Amniotic epithelial cell (primary cell): ENCODE data around the gene SETD1A.

Experiments used
- DNase-seq: peaks from one replicate; pipeline ENCODE4 v3.0.0-alpha.2; 2010; ENCODE audit warnings: low read depth

The SETD1A gene

DNA sequence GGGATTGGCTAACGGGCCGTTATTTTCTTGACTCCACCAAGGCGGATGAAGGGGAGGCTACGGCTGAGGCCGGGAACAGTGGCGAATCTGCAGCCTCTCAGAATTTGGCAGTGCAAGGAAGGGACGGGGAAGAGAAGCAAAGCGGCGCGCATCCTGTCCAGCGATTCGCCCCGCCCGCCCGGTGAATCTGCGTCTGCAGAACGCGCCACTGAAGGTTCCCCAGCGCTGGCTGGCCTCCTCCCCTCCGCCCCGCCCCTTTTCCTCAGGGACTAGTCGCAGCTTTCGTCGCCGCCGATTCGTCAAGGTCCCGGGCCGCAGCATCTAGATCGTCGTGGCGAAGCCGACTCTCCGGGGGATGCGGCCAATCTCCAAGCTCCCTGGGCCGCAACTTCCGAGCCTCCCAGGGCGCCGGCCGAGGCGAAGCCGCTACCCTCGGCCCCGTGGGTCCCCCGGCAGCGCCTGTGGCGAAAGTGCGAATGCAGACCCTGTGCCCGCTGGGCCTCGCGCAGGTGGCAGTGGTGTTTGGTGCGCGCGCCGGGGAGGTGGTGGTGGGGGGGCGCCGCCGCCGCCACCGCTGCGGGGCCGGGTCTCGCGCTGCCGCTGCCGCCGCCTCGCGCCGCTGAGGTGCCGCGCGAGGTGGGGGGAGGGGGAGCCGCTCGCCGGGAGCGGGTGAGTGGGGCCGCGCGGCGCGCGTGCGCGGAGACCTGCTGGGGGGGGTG is at the start of gene SETD1A:
Gene SETD1A (plus strand): TSS at position 299 of the 719 bp plus-strand sequence. CDS start 978 bp downstream, outside the sequence.
- peak; percentile 94 for DNase-seq

DNA sequence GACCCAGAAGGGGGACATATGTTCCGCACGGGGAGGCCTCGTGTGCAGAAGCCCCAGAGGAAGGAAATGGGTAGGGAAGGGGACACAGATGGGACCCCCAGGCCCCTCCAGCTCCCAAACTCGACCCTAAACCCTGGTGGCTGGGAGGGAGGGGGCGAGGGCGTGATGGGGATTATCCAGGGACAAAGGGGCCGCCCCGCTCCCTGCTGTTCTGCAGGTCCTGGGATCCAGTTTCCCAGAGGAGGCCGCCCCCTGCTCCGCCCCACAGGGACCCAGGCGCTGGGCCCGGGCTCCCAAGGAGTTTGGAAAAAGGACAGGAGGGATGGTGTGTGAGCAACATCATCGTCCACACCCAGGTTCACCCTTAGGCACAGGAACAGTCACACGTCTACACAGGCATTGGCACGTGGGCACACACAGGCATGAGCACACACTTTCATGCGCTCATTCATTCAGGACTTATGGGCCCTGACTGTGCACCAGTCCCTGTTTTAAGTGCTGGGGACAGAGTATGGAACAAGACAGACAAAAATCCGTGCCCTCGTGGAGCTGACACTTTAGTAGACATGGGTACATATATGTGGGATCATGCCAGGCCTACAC is 47.0 kb upstream of the SETD1A start:
- no peak for DNase-seq

DNA sequence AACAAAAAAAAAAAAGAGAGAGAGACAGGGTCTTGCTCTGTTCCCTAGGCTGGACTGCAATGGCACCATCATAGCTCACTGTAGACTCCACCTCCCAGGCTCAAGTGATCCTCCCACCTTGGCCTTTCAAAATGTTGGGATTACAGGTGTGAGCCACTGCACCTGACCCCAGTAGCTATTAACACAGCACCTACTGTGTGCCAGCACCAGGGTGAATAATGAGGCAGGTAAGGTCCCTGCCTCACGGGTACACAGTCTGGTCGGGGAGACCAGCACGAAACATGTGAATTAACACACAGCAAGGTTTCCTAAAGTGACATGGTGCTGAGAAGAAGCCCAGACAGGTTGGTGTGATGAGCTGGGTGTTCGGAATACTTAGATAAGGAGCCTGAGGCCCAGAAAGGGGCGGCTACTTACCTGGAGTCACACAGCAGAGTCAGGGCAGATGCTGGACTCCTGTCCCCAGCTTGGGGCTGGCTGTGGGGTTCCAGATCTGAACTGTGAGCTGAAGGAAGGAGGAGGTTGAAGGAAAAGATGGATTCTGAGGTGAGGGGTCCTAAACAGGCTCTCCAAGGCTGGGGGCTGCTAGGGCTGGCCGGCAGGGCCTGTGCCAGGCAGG is 44.7 kb upstream of the SETD1A start:
- no peak for DNase-seq

DNA sequence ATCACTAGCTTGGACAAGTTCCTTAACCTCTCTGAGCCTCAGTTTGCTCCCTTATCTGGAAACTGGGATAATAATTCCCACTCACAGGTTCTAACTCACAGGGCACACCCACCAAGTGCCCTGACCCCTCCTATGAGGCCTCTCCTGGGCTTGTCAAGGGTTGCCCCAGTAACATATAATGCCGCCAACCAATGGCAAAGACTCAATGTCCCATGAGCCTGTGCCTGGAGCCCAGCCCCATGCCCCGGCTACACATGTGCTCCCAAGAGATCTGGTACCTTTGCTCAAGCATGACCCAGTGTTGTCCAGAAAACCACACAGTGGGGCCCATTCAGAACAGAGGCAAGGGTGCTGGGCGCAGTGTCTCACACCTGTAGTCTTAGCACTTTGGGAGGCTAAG is 42.7 kb upstream of the SETD1A start:
- no peak for DNase-seq

DNA sequence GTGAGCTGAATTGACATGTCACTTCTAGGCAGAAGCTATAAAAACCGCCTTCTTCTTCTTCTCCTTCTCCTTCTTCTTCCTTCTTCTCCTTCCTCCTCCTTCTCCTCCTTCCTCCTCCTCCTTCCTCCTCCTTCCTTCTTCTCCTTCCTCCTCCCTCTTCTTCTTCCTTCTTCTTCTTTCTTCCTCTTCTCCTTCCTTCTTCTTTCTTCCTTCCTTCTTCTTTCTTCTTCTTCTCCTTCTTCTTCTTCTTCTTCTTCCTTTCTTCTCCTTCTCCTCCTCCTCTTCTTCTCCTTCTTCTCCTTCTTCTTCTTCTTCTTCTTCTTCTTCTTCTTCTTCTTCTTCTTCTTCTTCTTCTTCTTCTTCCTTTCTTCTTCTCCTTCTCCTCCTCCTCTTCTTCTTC is 38.9 kb upstream of the SETD1A start:
- no peak for DNase-seq

DNA sequence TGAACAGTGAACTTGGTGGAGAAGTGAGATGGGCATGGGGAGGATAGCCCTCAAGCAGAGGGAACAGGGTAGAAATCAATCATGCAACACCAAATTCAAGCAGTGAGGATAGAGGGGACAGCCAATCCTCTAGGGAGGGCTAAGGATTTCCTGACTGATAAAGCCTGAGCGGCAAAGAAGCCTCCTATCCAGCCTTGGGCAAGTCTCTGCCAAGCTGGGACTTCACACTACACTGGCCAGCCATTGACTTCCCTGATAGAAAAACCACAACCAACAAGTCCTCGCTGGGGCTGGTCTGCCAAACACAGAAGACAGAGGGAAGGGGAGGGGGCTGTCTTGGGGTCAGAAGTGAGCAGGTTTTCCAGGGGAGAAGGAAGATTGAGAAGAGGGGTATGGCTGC is 36.7 kb upstream of the SETD1A start:
- no peak for DNase-seq

DNA sequence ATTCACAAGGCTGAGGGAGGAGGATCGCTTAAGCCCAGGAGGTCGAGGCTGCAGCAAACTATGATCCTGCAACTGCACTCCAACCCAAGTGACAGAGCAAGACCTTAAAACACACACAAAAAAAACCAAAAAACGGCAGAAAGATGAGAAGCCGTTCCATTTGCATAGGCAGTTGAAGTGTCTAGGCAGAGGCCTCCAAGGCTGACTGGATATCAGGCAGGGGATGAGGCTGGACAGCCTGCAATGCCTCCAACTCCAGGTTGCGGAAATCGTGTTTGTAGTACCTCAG is 36.2 kb upstream of the SETD1A start:
- DNase-seq = no peak

DNA sequence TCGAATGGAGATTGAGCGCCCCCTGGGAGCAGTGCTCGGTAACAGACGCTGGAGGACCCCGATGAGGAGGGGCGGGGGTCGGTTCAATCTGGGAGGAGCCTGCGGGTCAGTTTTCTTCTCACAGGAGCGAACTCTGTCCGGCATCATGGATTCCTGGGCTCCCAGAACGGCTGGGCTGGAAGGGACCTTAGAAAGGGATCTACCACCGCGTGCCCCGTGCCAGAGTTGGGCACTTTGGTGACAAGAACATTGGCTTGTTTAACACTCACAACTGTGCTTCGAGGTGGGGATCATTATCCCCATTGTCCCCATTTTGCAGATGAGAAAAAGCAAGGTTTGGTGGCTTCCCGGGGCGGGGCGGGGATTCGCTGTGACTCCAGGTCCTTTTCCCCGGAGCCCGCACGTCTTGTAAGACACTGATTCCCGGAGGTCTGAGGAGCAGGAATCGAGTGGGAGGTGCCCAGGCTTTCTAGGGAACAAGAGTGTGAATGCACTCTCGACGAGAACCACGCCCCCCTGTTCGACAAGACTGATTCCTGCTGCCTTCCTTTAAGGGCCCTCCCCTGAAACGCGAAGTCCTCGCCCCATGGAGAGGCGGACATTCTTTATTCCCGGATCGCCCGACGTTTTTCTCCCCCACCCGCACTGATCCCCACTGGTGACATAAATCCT is 35.7 kb upstream of the SETD1A start:
- DNase-seq = peak; percentile 91

DNA sequence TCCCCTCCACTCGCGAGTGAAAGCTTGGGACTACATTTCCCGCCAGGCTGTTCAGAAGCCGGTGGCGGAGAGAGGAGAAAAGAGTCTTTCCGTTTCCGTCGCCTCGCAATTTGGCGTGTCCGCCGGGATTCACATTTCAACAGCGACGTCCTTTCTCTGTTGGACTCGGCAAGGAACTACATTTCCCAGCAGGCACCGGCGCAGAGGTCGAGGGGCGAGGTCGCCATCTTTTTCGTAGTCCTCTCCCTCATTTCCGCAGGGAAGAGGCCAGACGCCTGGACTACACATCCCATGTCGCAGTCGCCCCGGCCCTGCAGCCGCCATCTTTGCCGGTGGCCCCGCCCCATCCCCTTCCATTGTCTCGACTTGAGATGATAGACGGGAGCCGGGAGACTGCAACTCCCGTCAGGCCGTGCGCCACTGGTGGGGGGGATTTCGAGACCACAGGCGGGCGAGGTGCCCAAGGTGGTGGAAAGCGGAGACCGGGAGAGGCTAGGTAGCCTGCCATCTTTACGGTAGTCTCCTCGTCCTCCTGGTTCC is 35.1 kb upstream of the SETD1A start:
- DNase-seq = peak; percentile 100

DNA sequence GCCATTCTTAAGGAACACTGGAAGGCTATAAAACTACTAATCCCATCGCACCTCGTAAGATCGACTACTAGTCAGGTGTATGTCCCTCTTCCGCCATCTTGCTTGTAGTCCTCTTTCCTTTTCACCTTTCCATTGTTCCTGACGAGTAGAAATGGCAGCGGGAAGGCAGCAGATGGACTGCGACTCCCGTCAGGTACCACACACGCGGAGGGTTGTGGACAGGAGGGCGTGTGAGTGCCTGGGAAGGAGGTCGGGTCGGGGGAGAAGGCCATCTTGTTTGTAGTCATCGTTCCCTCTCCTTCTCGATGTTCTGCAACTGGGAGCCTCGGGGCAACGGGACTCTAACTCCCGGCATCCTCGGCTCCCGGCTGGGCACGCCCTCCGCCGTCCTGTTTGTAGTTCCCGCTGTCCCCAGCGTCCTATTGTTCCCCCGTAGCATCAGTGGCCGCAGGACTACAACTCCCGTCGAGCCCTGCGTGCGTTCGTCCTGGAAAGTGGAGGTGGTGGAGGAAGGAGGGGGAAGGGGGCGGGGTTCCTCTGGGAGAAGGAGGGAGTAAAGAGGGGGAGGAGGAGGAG is 34.5 kb upstream of the SETD1A start:
- peak; percentile 100 for DNase-seq

DNA sequence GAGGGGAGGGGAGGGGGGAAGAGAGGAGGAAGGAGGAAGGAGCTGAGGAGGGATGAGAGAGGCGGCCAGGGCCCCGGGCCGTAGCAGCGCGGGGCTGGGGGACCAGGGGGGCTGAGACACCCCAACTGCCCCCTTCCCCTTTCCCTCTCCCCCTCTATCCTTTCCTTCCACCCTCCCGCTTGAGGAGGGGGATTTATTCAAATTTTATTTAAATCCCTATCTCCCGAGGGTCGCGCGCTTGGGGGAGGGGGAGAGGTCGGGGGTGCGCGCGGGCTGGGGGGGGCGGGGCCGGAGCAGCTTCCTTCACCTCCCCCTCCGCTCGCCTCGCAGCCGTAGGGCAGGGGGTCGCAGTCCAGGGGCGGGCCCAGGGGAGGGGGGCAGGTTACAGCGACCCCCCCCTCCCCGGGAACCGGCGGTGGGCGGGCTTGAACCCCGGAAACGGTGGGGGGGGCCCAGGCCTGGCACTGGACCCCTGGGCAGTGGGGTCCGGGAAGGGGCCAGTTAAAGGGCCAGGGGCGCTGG is 33.9 kb upstream of the SETD1A start, which contains the start of gene FBXL19:
Gene FBXL19 (plus strand): TSS at position 19 of the 522 bp plus-strand sequence. CDS start 2,183 bp downstream, outside the sequence.
- DNase-seq = no peak

DNA sequence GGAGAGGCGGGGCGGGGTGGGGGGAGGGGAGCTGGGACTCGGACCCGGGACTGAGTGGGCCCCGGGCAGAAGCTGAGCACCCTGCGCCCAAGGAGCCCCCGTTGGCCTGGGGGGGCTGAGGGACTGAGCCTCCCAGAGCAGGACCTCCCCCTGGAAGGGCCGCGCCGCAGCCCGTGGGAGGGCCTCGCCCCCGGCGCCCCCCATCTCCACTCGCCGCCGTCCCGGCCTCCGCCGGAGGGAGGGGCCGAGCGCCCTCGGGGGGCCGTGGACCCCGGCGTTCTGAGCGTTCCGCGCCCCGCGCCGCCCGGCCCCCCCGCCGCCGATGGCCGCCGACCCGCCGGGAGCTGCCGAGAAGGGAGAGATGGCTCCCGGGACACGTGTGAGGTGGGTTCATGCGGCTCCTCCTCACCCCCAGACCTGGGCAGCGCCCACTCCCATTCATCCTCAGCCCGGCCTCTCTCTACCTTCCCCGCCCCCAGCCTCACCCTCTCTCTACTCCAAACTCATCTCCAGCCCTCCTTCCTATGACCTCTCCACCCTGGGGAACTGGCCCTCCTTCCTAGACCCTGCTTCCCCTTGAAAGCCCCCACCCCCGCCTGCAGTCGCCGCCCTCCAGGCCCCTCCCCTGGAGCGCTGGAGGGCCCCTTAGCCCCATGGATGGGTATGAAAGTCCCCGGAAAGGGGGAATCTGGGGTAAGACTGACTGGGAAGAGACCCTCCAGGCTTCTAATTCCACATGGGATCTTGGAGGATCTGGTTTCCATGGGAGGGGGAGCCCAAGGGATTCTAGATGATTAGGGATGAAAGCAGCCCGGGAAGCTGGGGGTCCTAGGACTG is 33.3 kb upstream of the SETD1A start:
- no peak for DNase-seq

DNA sequence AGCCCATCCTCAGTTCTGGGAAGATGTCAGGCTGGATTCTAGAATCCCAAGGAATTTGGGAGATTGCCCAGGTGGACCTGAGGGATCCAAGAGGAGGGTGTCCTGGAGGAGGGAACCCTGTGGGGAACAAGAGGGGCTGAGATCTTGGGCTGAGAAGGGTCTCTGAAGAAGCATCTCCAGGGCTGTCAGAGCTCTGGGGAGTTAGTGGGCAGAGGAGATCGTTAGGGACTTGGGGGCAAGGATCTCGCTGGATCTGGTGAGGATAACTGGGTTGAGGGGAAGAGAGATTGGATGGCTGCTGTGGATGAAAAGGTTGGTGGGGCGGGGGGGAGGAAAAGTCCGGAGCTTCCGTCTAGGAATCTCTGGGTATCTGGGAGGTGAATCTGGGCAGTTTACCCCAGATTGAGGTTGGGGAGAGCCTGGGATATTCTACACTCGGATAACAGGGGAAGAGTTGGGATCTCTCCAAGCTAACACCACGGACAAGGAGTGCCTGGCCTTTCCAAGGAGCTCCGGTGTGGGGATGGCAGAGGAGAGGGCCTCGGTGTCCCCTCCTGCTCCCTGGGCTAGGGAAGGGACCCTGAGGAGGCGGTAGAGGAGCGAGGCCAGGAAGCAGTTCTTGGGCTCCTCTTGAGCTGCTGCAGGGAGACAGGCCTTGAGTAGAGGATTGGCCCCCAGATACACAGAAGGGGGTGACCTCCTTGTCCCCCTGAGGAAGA is 32.5 kb upstream of the SETD1A start:
- no peak for DNase-seq

DNA sequence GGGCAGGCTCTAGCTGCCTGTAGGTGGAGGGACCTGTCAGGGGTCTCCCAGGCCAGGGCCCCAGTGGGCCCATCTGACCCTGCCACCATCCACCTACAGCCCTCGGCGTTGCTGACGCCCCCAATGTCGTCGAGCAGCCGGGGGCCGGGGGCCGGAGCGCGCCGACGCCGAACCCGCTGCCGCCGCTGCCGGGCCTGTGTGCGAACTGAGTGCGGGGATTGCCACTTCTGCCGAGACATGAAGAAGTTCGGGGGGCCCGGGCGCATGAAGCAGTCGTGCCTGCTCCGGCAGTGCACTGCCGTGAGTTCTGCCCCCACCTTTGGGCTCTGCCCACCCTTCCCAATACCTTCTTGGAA is 31.9 kb upstream of the SETD1A start:
- DNase-seq = no peak

DNA sequence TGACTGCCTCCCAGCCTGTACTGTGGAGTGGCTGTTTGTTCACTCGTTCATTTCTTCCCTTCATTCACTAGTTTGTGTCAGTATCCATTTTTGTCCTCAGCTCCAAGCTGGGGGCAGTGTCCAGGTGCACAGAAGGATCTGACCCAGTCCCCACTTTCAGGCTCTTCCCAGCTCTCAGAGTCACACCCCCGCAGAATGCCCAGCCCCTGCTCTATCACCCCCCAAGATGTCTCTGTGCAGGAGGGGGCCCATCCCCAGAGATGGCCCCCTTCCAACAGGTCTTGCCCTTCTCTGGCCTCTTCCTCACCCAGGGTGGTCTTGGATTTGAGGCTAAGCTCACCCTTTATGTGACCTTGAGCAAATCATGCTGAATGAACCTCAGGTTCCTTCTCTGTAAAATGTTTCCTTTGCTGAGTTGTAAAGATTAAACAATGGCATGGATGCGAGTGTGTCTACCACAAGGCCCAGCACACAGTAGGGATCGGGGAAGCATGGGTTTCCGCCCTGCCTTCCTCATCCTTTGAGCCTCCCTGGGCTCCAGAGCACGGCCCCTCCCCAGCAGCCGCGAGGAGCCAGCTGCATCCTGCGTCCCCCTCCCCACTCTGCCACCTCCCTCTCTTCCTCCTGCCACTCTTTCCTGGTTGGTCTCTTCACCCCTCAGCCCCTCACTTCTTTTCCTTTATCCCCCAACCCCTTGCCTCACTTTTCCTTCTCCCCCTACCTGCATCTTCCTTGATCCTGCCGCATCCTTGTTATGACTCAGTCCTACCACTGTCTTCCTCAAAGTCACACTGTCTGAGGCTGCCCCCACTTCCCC is 31.4 kb upstream of the SETD1A start:
- DNase-seq = no peak

DNA sequence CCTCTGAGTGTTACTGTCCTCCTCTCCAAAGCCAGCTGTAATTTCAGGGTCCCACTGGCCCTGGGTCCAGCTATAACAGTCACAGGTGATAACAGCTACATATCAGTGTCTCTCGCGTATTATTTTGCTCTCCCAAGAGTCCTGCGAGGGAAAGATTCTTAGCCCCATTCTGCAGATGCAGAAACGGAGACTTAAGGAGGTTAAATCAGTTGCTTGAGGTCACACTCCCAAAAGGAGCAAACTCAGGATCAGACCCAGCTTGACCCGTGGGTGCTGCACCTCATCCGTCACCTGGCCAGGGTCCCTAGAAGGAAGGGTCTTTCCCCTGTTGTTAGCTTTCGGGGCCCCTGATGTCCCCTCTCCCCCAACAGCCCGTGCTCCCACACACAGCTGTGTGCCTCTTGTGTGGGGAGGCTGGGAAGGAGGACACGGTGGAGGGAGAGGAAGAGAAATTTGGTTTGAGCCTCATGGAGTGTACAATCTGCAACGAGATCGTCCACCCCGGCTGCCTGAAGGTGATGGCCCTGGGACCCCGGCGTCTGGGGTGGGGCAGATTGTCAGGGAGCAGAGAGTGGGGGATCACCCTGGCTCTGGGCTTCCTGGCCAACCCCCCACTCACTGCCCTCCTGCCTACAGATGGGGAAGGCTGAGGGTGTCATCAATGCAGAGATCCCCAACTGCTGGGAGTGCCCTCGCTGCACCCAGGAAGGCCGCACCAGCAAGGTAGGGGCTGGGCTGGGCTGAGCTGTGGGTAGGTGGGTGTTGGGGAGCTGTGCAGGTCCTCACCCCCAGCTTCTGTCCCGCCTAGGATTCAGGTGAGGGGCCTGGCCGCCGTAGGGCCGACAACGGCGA is 30.4 kb upstream of the SETD1A start:
- DNase-seq = no peak

DNA sequence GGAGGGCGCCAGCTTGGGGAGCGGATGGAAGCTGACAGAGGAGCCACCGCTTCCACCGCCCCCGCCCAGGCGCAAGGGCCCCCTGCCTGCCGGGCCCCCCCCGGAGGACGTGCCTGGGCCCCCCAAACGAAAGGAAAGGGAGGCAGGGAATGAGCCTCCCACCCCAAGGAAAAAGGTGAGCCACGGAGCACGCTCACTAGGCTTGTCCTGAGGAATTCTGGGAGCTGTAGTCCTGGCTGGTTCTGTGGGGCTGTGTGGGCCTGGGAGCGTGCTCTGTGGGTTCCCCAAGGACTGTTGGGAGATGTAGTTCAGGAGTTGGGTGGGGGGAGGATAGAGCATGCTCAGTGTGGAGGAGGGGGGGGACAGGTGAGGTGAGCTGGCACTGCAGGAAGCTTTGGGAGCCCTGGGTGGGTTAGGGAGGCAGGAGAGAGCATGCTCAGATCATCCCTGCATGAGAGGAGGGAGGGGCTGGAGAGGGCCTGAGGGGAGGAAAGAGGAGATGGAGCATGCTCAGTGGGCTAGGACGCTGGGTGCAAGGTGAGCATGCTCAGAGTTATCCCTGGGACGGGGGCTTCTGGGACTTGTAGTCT is 29.7 kb upstream of the SETD1A start:
- peak; percentile 37 for DNase-seq

DNA sequence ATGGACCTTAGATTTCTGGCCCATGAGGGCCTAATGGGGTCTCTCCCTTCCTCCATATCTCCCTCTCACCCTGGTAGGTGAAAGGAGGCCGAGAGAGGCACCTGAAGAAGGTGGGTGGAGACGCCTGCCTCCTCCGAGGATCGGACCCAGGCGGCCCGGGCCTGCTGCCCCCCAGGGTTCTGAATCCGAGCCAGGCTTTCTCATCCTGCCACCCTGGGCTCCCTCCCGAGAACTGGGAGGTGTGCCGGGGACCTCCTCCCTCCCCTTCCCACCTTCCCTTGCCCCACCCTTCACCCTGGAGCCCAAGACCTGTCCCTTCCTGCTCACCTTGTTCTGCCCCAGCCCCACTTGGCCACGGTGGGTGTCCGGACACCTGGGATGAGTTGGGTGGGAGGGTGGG is 29.2 kb upstream of the SETD1A start:
- no peak for DNase-seq
